IPS-NIHi11 (cell line): Measurements from ENCODE around the gene MOCS1.

Experiments used
- DNase-seq: peaks from one replicate; pipeline ENCODE4 v3.0.0; 2012; ENCODE audit warnings: mixed read lengths, low spot score

MOCS1 gene

GRCh38 chr6:39876111-39876510 lies 58.2 kb downstream of the MOCS1 start:
- DNase-seq: no peak

GRCh38 chr6:39873439-39873838 lies 60.8 kb downstream of the MOCS1 start:
- DNase-seq: no peak

GRCh38 chr6:39870950-39871349 lies 63.3 kb downstream of the MOCS1 start:
- DNase-seq: no peak

GRCh38 chr6:39867592-39867991 lies 66.7 kb downstream of the MOCS1 start:
- peak; percentile 49 for DNase-seq

DNA sequence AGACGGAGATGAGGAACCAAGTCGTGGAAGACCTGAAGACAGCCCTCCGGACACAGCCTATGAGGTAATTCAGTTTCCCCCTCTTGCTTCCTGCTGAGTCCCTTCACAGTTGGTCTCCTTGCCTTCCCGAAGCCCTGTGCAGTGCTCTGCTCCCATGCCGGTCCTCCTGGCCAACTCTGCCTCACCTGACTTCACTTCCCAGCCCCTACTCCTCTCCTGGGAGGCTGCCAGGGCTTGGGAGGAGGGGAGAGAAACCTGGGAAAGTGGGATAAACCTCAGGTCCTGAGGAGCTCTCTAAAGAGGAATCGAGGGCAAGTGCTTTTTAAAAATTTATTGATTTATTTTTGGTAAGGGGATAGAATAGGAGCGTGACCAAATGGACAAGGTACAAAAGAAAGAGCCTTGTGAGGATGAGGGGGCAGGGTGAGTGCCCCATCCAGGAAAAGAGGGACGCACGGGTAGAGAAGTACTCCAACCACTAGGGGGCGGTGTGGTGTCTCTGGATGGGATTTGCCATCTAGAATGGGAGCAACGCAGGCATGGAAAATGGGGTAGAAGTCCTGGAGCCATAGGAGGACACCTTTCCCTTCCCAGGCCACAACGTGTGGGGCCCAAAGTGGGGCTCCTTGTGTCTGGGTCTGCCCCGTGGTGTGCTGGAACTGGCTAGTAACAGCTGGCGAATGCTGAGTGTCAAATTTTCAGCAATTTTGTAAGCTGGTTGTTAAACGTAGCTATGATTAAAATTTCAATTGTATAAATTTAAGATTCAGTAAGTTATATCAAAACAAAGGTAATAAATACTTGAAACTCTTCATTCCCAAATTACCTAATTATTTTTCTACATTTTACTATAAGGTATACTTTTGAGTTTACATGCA lies 69.0 kb downstream of the MOCS1 start:
- DNase-seq: peak; percentile 90

- DNase-seq: peak; percentile 56
Observed at GRCh38 chr6:39861663-39862062, 72.6 kb downstream of the MOCS1 start.

DNA sequence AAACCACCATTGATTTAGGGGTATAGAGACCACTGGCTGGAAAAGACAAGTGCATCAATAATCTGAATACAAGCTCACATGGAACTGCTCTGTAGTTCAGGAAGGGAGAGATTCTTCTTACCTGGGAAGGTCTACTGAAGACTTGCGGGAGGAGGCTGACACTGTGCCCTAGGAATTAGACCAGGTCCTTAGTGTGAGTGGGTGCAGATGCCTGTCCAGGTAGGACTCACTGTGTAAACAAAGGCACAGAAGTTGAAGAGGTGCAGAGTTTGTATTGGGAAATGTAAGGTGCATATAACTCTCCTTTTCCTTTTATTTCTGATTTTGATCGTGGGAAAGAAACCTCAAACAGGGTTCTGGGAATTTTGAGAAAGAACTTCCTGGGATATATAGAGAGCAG lies 75.2 kb downstream of the MOCS1 start:
- DNase-seq: no peak

DNA sequence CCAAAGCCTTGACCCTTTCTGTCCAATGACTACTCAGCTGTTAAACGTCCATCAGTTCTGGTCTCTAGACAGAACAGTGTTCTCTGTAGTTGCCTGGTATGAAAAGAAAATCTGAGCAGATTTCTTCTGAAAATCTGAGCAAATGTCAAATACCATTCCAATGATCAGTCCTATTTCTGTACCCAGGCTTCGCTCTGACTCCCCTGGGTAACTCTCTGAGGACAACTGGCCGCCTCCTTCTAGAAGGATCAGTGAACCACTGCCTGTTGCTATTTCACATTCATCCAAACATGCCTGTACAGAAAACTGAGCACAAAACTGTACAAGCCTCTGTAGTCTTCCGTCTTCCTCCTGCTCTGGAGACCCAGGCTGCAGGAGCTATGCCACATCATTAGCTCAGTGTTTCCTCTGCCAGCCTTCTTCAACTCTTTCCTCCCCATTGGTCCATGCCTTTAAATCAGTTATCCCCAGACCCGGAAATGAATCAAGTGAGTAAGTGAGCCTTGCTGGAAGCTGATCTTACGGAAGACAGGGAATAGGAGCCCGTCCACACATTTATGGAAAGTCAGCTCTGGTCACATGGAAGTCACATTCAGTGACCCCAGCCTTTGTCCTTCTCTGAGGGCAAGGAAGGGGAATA lies 78.8 kb downstream of the MOCS1 start:
- DNase-seq: no peak
